NOMO-1 treated with dmso at 0.1 percent for 144 hours (cell line): Measurements from ENCODE around the gene TEN1.
"Not testable (repeated sequence)": the region's sequence is repeated elsewhere in the genome, so short reads cannot be mapped to it uniquely, and the experiment has no call there.

Source experiments
- DNase-seq: peaks from one replicate; lab custom pipeline; 2025; ENCODE audit not compliant: unreplicated experiment; lab: John Stamatoyannopoulos, UW

TEN1 gene, protein sequence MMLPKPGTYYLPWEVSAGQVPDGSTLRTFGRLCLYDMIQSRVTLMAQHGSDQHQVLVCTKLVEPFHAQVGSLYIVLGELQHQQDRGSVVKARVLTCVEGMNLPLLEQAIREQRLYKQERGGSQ

DNA sequence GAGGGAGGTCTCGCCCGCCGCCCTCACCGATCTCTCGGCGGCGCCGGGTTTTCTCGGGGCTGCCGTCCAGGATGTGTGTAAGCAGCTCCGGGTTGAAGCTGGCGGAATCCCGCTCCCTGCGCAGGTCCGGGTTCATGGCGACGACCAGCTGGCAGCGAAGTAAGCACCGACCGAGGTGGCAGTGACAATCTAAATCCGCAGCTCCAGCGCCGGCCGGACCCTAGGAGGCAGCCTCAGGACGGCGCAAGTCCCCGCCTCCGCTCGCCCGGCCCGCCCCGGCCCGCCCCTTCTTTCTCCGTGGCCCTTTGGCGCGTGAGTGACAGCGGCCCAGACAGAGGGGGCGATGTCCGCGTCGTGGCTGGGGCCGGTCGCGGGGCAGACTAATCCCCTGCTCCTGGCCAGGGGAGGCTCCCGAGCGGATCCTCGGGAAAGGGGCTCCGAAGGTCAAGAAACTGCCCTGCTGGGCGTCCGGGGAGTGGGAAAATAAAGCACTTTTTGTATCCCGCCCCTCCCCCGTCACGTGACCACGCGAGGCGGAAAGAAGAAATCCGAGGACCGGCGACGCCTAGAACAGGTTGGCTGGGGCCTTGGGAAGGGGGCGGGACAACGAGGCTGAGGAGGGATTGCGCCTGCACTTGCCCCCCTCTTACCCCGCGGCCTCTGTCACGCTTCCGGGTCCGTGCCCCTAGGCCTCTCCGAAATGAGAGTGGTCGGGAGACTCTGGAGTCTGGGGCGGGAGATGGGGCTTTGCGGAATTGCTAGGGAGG, at the start of gene TEN1, which contains the start of gene ACOX1:
TEN1 (plus strand) TSS at position 303 of the 767 bp plus-strand sequence. CDS start 6,953 bp downstream, outside the sequence.
ACOX1 (minus strand) TSS at position 229 of the 767 bp plus-strand sequence; CDS start at position 136, 93 bp downstream.
- DNase-seq = peak; percentile 94

DNA sequence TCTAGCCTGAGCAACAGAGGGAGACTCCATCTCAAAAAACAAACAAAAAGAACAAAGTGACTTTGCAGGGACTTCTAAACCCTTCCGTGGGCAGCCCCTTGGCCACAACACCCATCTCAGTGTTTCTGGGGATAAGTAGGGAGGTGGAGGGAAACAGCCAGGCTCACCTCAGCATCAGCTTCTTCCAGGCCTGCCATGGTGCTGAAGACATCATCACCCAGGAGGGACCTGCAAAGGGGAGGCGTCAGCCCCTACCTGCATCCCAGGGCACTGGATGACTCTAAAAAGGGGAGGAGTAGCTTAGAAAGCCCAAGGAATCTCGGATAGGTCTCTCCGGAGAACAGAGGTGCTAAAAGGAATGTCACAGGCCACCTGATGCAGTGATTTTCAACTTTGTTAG, 48.0 kb upstream of the TEN1 start:
- DNase-seq = no peak

DNA sequence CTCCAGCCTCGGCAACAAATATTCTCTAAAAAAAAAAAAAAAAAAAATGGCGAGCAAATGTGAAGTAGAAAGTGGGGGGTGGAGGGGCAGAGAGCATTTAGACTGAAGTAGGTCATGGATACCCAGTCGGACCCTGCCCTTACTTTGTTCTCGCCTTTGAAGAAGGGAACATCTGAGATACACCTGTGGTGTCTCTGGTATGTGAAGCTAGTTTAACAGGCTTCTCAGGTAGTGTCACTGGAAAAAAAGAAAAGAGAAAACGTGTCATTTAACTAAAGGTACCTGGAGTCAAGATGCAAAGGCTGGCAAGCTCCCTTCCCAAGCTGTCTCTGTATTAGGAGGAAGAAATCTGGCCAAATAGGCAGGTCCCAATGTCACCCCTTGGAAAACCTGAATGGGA, 46.2 kb upstream of the TEN1 start:
- DNase-seq = no peak

DNA sequence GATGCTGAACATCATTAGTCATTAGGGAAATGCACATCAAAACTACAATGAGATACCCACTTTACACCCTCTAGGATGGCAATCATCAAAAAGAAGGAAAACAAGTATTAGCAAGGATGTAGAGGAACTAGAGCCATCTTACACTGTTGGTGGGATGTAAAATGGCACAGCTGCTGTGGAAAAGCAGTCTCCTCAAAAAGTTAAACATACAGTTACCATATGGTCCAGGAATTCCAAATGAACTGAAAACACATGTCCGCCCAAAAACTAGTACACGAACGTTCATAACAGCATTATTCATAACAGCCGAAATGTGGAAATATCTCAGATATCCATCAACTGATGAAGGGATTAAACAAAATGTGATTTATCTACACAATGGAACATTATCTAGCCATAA, 45.2 kb upstream of the TEN1 start:
- no peak for DNase-seq

DNA sequence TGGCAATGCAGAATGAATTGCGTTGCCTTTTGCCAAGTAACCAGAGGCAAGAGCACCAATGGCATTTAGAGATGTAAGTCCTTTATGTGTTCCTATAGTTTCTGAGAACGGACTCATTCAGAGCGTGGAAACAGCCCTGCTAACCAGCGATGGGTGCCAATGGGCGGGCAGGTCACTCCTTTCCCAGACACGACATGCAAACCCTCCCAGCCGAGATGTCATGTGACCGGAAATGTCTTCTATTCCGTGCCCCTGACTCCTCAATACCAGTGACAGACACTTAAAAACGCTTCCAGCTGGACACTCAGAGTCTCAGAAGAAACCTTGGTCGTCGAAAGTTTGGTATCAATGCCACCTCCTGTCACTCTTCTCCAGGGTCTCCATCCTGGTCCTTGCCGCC, 41.4 kb upstream of the TEN1 start:
- DNase-seq = no peak

DNA sequence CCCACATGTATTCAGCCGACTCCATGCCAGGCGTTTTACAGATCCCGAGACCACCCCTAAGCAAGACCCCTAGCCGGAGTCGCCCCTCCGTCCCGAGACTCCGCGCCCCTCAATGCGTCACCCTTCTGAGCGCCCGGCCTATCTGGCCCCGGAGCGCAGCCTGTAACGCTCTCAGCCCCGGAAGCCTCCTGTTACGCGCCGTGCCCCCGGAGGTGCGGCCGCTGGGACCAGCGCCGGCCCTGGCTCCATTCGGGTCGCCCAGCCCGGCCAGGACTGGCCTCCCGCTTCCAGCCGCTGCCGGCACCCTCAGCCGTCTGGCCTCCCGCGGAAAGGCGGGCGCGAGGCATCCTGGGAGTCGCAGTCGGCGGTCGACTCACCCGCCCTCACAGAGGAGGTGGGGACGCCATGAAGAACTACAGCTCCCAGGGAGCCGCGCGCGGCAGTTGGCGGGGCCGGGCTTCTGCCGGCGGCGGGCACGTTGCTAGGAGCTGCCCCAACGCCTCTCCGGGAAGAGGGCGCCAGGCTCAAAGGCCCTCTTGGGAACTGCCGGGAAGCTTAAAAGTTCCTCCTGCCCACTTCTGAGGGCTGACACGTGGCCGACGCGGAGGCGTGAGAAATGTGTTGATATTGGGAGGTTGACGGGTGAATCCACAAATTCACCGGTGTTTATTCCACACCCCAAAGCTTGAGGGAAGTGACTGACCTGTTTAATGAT, 38.2 kb upstream of the TEN1 start, which contains the start of gene FBF1:
FBF1 (minus strand) TSS at position 316 of the 715 bp plus-strand sequence. CDS start 2,893 bp downstream, outside the sequence.
- peak; percentile 89 for DNase-seq

DNA sequence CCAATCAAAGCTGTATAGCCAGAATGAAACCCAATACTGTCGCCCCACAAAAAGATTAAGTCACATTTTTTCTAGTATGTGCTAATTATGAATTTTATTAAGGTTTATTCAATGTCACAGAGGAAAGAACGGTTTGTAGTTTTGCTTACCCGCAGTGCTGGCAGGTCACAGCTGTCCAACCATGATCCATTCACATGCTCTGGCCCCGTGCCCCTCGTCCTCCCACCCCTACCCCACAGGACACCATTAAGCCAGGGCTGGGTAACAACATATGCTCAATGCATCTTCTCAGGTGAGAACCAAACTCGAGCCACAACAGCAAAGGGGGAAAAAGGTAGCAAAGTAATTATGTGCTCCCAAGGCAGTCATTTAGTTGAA, 37.6 kb upstream of the TEN1 start:
- no peak for DNase-seq

DNA sequence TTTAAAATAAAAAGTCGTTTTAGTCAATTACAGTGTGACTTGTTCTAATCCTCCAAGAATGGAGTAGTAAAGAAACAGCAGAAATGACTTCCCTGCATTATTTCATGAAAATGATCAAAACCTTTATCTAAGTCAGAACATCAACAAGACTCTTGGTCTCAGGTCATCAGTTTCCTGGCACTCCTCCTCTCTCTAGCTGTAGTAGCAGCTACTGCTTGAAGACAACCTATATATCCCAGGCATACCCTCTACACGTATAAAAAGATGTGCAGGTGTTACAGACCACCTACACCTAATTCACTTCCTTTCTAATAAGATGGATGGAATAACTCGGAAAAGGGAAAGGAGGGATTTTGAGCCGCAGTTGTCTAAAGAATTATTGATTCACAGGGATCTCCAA, 36.6 kb upstream of the TEN1 start:
- no peak for DNase-seq

DNA sequence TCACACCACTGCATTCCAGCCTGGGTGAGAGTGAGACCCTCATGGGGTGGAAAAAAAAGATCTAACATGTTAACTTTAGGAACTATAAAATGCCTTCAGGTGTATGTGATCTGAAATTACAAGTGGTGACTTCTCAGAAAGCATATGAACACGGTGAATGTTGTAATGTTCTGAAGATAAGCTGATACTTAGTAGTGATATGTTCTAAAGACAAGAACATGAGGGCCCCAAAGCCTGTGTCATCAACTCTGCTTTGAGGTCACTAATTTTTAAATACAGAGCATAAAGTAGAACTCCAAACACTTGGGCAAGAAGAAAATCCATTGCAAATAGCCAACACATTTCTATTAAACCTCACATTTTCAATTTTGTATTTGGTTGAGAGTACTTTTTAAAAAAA, 35.5 kb upstream of the TEN1 start:
- DNase-seq = no peak

DNA sequence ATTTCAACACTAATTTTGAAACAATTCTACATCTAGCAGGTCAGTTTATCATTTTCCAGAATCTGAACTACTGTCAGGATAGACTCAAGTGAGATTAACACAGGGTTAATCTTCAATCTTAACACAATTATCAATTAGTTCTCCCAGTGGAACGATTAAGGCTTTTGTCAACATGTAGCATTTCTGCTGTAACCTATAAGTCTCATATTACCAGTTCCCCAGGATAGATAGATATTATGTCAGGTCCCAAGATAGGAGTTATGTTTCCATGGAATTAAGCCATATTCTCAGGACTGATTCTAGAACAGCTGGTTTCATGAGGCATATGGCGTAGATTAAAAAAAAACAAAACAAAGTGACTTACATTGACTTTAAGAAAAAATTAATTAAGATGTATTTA, 33.8 kb upstream of the TEN1 start:
- no peak for DNase-seq

DNA sequence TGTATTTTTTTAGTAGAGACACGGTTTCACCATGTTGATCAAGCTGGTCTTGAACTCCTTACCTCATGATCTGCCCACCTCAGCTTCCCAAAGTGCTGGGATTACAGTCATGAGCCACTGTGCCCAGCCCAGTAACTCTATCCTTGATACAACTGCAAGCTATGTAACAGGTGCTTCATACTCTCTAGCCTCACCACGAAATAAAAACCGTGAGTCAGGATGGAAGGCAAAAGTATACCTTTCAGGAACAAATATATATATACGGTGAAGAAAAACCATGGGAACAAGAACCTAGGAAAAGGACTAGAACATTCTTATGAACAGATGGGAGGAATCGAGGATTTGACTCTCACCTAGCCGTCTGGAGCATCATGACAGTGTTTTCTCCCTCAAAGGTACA, 28.6 kb upstream of the TEN1 start:
- no peak for DNase-seq

DNA sequence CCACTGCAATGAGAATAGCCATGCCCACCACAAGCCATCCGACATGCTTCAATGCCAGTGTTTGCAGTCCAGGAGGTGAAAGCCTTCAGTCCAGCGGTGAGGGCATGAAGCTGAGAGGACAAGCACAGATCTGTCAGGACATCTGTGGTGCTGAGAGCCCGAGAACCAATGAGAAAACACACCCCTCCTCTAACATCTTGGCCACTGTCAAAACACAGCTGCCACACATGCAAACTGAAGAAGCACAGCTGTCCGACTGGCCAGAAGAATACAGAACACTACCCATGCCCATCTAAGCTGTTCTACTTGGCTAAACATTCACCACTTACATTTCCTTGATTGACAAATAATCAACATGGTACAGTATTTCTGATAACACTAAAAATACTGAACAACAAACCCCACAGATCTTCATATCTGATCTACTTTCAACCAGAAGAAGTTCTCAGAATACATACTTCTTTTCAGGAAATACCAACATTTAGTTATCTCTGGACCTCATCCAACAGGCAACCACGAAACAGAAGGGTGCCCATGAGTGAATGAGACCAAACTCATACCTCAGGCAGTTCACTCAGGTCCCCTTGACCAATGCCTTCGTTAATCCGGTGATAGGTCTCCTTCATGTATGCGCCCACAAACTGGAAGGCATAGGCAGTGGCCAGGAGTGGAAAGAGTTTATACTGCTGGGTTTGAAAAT, 28.0 kb upstream of the TEN1 start:
- DNase-seq = no peak

DNA sequence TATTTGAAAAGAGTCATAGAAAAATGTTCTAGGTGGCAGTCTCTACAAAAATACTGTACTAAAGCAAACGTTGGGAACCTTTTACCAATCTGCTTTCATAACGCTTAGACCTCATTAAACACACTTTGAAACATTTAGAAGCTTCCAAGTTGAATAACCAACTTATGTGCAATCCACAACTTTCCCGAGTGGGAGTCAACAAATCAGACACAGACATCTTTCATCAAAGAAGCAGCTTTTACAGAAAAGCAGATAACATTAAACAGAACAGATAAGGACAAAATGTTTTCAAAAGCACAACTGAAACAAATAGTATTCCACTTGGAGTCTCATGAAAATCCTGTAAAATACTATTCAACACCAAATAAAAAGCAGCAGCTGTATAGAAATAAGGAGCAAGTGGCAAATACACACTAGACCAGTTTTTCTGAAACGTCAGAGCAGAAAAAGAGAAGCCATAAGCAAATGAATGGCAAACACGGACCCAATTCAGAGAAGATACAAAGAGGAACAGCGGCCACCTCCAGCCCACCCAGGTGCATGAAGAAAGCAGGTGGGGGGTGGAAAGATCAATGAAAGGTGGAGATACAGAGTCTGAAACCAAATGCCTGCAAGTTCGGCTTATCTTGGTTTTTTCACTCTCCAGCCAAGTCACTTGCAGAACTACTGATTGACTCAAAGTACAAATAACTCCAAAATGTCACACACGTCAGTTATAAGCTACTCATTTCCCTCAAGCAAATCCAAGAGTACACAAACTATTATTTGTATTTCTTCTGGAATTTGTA, 19.8 kb upstream of the TEN1 start:
- DNase-seq = no peak

DNA sequence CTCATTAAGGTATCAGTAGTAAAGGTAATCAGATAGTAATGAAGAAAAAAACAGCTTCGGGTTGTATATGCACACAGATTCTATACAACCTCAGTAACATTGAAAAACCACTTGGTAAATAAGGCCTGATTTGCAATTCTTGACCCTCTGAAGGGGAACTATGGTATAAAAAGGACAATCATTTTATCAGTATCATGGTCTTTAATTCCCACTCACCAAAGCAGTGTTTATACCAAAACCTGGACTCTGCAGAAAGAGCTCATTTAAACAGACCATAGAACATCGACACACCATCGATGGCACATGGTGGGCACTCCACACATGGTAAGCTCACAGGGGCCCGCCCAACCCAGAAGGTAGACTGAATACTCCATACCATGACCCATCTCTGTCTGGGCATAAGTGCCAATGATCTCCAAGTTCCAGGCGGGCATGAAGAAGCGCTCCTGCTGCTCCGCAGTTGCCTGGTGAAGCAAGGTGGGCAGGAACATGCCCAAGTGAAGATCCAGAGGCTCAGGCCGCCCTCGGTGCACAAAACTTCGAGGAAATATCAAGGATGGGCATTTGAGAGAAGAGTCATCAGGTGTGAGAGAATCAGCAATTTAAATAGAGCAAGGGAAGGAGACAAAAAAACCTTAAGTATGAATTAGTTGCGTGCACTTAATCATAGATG, 19.1 kb upstream of the TEN1 start:
- no peak for DNase-seq

DNA sequence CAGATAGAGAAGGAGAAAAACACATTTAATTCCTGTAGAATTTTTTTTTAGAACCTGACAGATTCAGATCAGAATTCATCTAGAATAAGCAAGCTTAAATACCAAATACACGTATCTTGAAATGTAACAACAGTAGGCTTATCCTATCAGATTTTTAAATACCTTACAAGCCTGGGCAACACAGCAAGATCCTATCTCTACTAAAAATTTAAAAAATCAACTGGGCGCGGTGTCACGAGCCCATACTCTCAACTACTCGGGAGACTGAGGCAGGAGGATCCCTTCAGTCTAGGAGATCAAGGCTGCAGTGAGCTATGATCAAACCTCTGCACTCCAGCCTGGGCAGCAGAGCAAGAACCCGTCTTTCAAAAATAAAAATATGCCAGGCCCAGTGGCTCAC, 13.6 kb upstream of the TEN1 start:
- no peak for DNase-seq

DNA sequence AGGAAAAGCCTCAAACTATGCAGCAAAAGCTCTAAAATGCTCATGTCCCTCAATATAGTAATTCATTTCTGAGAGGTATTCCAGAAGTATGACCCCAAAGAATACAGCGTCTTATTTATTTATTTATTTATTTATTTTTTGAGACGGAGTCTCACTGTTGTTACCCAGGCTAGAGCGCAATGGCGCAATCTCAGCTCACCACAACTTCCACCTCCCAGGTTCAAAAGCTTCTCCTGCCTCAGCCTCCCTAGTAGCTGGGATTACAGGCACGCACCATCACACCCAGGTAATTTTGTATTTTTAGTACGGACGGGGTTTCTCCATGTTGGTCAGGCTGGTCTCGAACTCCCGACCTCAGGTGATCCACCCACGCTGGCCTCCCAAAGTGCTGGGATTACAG, 10.0 kb upstream of the TEN1 start:
- DNase-seq = not testable (repeated sequence)

DNA sequence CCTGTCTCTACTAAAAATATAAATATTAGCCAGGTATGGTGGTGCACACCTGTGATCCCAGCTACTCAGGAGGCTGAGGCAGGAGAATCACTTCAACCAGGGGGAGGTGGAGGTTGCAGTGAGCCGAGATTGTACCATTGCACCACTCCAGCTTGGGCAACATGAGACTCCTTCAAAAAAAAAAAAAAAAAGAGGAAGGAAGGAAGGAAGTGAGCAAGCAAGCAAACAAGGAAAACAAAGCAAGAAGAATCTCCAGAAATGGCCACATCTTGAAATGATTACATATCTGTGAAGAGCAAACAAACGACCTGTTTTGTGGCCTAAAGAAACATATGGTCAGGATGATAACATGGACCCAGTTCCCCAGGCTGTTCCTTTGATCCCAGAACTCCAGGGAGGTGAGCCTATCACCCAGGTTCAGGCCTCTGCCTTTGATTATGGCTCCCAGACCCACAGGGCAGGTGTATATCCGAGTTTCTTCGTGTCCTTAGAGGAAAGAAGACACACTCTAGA, 9.0 kb upstream of the TEN1 start:
- peak; percentile 6 for DNase-seq

DNA sequence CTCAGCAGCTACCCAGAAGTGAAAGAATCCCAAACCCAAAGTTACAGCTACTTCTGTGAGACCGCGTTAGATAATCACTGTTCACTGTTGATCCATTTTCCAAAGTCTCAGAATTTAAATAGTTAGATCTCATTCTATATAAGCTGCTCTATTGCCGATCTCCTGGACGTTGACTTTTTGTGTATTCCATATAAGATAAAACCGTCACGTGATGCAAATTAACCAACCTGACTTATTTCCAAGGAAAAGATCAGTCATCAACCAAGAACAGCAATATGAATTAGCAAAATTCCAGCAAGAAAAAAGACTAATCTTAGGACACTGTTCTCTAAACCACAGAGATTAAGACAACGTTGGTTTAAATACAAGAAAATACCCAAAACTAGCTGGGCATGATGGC, 8.4 kb upstream of the TEN1 start:
- DNase-seq = no peak

DNA sequence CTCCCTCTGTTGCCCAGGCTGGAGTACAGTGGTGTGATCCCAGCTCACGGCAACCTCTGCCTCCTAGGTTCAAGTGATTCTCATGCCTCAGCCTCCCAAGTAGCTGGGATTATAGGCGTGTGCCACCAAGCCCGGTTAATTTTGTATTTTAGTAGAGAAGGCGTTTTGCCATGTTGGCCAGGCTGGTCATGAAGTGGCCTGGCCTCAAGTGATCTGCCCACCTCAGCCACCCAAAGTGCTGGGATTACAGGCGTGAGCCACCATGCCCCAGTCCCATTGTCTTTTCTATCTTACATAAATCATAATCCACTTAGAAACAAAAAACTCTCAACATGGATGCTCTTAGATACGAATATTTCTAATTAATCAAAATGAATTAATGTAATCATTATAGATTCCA, 3.9 kb upstream of the TEN1 start:
- not testable (repeated sequence) for DNase-seq

DNA sequence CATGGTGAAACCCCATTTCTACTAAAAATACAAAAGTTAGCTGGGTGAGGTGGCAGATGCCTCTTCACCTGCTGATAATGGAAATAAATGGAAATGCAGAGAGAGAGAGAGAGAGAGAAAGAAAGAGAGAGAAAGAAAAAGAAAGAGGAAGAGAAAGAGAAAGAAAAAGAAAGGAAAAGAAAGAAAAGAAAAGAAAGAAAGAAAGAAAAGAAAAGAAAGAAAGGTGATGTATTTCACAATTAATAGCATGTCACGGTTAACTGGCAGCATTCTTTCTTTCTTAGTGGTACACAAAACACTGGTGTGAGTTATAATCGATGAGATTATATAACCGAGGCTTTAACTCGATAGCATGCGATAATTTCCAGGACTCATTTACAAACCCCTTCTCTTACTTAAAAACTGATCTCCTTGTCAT, 3.3 kb upstream of the TEN1 start:
- DNase-seq = no peak
